HG03565 (cell line): ENCODE measurements around the gene NRP2.

Source experiments
- ATAC-seq: cut with Tn5 transposase; IDR thresholded peaks from one replicate; pipeline ENCODE4 v1.9.1; 2021; ENCODE audit warnings: mild to moderate bottlenecking, moderate library complexity; ENCODE audit not compliant: unreplicated experiment

Gene NRP2

DNA sequence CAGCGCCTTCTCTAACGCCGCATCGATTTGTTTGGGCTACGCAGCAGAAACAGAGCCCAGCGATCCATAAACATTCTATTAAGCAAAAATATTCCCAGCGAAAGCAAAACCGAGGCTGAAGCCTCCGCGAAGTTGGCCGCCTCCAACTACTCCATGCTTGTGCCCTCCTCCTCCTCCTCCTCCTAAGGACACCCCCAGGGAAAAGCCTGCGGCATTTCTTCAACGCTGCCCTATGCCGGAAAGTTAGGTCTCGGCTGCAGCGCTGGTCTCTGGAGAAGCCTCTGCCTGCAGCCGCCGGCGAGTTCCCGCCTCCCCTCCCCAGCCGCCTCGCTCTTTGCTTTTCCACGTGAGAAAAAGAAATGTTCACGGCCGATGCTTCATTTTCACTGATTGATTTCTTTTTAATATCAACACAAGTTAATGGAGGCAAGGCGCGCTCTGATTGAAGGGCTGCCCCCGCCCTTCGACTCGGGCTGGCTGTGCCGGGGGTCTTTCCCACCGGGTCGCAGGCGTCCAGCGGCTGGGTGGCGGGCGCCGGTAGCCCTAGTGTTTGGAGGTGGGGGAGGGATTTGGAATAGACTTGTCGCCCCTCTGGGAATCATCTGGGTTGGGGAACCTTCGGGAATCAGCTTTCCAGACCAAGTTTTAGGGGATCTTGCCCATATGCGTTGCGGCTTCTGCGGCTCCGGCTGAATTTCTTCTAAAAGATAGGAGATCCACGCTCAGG, 3.9 kb downstream of the NRP2 start:
- ATAC-seq, result no peak

DNA sequence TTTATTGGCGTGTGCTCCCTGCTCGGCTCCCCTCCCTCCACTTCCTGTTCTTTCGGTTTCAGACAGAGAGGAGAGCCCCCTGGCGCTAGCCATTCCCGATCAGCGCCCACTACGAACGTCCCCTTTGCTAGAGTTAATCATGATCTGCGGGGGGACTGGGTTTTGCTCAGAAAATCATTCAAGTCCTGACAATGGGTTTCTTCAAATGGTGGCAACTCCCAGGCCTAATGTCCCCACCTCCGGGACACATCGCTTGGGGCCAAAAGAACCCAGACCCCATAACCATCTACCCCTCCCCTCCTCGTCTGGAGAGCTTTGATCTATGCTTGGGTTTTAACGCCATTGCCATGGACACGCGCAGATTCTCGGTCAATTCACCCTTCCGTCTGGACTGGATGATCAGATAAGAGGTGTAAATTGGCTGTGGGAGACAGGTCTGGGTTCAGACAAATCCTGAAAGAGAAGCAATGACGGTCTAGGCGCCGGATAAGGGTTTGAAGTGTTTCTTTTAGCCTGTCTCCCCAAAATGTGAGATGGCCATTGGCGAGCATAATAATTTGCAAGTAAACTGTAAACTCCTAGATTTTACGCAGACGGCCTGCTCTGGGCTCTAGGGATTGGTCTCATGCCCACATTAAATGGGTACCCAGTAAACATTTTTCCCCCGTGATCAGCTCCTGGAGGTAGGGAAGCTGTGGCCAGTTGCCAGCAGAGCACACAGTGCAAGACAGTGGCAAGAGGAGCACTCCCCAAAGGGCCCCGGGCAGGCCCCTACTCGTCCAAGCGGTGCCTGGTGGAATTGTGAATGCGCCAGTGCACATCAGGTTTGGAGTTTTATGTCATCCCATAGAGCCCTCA, 4.7 kb downstream of the NRP2 start:
- ATAC-seq, result no peak

DNA sequence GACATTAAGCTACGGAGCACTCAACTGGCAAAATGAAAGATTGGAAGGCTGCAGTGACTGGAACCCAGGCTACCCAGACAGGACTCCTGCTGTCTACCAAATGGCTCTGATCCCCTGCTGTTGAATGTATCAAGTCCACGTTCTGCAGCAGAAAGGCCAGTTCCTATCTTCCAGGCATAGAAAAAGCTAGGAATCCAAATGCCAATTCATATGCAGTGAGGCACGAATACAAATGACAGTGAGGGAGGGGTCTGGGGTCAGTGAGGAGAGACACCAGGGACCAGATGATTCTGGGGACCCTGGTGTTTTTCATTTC, 5.3 kb downstream of the NRP2 start:
- ATAC-seq, result no peak

DNA sequence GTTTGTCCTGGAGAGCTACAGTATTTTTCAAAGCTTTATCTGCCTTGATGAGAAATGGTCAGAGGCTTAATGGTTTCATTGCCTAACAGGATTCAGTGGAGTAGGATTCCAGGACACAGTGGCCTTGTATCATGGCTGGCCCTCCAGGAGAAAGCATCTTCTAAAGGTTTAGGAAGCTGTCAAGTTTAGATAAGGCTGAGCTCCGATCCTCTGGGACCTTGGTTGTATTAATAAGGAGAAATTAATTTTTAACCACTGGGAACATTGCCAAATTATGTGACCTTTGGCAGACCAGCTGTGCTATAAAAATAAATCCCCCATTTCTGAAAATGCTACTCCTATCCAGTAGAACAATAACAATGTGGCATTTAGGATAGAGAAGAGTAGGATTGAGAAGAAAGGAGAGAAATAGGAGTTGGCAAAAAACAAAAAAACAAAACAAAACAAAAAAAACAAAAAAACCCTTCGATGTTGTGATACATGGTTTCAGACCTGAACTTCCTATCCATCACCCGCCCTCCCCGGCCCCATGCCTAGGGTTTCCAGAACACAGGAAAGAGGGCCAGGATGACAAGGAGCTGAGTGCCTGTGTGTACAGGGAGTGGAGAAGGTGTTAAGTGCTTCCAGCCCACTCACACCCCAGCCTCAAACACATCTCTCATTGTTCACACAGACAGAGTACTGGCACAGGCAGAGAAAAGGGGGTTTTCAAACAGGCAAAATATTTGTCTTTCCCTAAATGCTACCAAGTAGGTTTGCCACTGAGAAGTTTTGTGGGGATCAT, 6.3 kb downstream of the NRP2 start:
- ATAC-seq, result no peak

DNA sequence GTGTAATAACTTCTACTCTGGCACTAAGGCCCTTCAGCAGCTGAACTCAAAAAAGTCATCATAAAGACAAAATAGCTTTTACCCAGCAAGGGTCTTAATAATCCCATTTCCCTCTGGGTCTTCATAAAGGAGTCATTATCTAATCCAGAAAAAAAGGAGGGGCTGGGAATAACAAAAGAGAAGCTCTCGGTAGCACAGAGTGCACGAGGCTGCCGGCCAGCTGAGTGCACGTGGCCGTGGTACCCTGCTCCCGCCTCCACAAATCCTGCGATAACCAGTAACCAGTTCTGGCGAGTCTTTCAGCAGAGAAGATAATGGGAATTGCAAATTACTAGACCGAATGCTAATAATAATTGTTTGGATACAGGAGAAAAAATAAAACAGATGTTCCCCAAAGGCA, 7.5 kb downstream of the NRP2 start:
- ATAC-seq, result no peak

DNA sequence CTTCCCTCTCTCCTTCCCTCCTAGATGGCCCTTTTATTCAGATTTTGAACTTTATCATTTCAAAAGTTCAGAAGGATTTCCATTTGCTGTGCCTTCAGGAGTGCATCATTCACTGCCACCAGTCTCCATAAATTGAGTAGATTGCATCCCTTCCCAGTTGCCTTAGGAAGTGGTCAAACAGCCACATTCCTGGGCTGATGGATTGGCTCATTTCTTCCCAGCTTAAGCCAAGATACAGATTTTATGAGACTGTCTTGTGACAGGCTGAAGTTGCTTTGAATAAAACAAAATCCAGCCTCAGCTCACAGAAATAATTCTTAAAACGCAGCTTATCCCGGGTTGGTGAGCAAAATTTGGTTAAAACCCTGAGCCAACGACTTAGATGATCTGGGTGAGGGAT, 9.8 kb downstream of the NRP2 start:
- no peak for ATAC-seq

DNA sequence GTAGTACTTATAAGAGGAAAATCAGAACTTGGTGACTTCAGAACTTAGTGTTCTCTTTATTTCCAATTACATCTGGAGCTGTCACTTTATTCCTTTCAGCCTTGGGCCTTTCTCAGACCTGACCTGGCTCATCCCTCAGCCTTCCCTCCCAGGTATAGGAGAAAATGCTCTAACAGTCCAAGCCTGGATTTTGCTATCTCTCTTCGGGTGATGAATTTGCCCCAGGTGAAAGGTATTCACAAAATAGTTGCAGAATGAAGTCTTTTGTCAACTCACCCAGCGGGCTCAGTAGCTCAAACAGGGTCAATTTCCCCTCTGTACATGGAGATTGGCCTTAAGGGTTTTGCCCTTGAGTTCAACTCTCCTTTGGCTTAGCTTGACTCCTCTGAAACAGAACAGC, 12.0 kb downstream of the NRP2 start:
- ATAC-seq, result no peak

DNA sequence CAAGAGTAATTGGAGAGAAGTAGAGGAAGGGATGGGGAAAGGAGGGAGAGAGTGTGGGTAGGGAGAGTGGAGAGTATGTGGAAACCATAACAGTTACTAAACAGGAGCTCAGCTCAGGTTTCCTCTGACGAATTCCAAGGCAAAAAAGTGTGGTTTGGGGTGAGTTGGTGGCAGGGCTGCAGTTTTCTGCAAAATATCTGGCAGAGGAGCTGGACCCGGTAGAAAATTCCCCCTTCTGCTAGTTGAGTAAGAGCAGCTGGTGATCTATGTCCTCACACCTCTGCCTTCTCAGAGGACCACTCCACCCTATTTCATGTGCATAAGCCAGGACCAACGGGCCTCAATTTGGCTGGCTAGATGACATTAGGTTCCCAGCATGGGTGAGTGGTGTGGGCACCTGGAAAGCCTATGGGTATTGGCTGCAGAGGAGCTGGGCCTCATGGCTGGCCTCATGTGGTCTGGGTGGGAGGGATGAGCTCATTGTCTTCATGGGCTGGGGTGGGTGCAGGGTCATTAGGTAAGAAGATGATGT, 13.2 kb downstream of the NRP2 start:
- ATAC-seq, result no peak

DNA sequence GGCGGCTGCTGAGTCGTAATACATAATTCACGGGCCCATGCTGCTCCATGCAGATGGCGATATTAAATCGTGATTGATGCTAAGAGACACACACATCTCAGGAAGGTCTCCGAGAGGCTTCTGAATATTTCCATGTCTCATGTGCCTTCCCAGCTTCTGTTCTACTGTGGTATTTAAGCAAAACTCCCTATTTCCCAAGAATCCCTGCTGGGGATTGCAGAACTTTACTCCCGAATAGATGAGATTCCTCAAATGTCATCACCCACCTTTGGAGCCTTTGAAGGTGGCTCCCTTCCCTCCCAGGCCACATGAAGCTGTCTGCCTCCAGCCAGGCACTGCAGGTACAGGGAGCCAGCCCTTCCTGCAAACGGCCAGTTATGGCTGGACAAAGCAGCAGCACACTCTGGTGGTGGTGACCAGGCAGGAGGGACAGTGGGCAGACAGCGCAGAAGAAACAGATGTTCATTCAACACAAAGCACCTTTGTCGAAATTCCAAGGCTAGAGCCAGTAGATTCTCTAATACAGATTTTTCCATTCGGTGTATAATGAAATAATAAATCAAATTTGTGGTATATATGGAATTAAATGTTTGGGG, 14.1 kb downstream of the NRP2 start:
- ATAC-seq, result no peak

DNA sequence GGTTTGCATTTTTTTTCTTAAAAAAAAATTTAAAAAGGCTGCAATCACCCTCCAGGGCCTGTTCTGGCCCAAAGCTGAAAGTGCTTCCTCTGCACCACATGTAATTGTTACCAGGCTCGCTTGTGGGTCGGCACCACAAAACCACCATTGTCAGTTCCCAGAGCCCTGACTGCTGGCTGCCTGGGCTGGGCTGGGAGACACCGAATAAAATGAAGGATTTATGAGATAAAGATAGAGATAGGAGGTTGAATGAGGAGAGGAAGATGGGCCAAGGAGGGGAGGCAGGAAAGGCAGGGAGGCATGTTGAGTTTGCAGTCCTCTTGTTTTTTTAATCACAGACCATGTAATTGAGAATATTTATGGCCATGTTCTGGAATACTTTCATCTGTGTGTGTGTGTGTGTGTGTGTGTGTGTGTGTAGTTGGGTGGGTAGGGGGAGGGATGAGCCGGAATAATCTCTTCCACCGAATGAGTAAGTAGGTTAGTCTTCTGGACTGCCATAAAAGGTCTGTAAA, 14.7 kb downstream of the NRP2 start:
- no peak for ATAC-seq

DNA sequence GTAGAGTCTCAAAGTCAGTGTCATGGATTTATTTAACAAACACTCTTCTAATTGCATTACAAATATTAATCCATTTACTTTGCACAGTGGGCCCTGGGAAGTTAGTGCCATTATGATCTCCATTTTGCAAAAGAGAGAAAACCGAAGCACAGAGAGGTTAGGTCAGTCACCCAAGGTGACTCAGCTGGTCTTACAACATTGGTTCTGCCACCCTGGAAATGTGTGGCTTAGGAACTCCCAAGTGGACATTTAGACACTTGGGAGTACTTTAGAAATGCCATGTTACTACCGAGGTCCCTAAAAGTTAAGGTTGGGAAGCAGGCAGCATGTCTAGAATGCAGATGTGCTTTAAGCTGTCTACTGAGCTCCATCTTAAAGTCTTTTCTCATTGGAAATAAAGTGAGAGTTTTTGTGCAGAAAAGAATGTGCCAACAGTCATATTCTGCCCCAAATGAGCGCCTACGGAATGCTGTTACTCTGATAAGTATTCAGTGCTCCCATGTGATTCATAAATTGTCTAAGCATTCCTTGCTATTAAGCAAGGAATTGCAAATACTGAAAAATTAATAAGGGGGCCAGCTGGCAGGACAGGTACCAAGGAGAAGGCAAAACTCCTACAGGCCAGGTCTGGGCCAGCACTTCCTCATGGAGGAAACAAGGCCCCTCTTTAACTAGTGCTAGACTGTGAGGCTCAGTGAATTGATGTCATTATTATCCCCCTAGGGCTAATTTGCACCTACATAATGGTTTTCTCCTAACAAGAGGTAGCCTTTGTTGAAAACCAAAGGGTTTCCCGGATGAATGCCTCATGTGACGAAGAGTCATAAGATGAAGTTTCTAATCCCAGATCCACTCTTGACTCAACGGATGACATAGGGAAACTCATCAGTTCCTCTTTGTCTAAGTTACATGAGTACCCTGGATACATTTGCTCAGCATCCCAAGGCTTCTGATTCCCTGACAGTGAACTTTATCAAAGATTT, 16.3 kb downstream of the NRP2 start:
- ATAC-seq, result no peak

DNA sequence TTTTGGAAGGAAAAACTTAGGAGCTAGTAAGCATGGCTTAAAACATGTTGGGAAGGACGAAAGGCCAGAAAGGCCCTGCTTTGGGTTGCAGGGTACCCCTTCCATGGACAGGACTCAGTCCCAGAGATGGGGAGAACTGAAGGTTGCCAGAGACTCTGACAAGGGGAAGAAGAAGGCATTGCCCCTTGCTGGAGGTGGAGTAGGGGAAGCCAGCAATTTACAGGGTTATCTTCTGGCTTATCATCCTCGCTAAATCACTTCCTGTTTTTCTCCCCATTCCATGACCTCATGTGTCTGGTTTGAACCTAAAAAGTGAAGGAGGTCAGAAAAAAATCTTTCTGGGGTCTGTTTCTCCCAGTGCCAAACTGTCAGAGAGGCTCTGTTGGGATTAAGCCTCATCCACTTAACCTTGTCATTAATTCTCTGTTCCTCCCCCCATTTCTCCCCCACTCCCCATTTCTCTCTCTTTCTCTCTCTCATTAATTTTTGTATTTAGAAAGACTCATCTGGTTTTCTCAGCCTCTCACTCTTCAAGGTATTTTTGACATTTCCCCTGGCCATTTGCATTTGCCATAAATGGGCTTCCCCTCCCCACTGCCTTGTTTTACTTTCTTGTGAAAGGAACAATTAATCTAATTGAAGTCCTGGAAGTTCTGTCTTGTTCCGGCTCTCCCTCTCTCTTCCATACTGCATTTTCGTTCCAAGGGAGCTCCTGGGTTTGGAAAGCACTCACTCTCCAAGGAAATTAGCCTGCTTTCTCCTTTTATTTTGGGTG, 17.4 kb downstream of the NRP2 start:
- no peak for ATAC-seq

DNA sequence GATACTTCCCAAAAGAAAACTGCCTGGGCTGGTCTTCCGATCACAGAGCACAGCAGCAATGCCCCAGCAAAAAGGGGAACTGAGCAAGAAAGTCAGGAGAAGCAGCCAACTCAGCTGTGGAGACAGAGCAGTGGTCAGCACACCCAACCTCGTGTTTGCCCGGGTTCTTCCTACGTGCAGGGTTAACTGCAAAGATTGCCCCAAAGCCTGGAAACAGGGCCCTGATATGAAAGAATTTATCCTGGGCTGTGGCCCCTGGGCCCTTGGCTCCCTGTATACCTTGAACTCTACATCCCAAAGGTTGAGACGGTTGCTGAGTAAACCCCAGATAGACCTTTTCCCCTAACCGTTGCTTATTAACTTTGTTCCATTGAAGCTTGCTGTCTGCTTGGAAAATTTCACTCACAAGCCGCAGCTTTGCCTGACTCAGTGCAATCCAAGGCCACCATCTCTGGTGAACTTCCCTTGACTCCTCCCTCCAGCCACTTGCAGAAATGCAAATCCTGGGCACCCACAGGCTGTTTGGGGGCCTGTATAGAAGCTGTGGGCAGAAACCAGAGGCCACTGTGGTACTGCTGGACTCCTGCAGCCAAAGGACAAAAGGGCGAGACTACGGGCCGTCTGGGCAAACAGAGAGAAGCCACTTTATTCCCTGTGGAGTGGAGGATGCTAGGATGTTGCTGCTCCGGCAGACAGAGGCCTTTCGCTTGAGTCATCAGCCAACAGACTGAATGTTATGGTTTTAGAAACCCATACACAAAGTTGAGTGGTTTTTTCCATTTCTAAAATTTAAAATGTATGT, 18.2 kb downstream of the NRP2 start:
- ATAC-seq, result peak; percentile 62

DNA sequence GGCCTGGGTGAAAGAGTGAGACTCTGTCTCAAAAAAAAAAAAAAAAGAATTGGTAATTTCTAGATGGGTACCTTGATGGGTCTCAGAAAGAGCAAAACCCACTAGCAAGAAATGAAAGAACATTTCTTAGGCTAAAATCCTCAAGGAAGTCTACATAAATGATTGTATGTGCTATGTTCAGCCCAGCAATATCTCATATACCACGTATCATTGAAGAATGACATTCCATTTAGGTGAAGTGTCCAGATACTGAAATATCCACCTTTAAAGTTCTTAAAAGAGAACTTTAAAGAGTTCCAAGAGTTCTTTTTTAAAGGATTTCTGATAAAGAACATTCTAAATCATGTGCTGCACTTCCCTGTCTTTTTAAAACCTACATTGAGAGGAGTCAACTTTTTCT, 19.2 kb downstream of the NRP2 start:
- ATAC-seq, result no peak

DNA sequence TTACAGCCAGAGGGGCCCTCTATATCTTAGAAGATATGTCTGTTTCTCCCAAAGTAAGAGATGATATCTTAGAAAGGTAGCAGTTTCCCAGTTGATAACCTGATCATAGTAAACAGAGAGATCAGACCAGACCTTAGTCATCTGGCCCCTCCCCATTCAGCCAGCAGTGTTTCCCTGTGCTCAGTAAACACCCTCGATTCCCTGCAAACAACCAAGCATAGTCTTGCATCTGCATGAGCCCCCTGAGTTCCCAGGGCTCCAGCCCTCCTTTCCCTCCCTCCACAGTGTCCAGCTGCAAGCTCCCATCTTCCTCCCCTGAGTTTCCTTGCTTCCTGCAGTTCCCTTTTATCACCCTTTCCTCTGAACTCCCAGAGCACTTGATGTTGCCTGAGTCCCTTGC, 20.3 kb downstream of the NRP2 start:
- no peak for ATAC-seq

DNA sequence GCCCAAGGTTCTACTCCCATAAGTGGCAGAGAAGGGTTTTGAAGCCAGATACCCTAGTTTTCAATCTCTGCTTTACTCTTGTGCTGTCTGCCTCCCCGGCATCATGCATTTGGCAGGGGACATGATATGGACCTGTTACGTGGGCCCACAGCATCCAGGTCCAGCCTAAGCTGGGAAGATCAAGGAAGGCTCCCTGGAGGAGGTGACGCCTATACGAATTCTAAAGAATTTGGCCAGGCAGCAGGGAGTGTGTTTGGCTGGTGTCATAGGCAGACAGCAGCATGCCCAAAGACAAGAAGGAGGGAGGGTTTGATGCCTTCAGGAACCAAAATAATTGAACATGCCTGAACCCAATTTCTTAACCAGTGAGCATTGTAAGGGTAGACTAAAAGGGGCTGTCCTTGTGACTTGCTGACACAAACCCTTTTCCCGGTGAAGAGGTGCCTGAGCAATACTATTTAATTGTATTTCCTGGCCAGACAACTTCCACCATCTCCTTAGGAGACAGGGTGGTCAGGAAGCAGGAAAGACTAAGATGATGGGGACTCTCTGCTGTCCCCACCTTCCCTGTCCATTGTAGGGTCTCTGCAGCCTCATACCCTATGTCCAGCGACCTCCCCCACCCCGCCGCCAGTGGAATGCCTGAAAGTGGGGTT, 21.3 kb downstream of the NRP2 start:
- ATAC-seq, result no peak

DNA sequence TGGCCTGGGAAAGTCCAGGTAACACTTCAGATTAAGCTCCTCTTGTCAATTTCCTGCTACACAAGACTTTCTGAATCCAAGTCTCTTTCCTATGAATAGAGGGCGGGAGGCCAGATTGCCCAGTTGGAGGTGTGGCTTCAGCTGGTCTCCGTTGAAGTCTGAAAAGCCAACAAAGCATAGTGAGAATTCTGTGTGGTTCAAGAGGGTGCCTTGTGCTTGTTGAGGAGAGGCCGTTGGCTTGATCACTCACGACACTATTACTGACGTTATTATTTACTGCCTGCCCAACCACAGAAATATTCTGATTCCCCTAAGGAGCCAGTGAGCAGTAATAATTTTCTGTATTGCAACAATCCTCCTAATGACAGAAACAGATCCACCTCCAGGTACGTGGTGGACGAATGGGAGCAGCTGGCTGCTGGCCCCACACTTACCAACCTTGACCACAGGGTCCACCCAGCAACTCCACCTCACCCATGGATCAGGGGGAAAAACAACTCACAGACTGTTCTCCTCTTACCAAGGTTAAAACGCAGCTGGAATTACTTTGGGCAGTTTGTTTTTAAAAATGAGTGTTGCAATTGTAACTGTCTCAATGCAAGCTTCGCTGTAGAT, 21.9 kb downstream of the NRP2 start:
- no peak for ATAC-seq
